WTC11 (cell line): Measurements from ENCODE around the gene PLA2G2D. TPM values are rescaled to one million over a fixed set of nuclear protein-coding genes. Genes with fewer than 3 reads are reported as not detected.
A peak's percentile ranks its signal among the peaks of the same experiment; 100 is the strongest.

ENCODE experiments used
- ATAC-seq: fragments of 200-7000 bp; cut with Tn5 transposase; 2 replicates; pipeline ENCODE4 v1.10.0; 2021; ENCODE audit warnings: mild to moderate bottlenecking, moderate library complexity
- CTCF ChIA-PET: fragments of 300-600 bp; sonication (Branson Sonifier 250); formaldehyde crosslinking; loops from one replicate; lab custom pipeline; 2021; ENCODE audit warnings: antibody characterized with exemption; lab: Charles Lee
- POLR2A ChIA-PET: fragments of 350-600 bp; sonication (Branson Sonifier 250); formaldehyde crosslinking; loops from one replicate; lab custom pipeline; 2021; ENCODE audit warnings: antibody characterized with exemption; lab: Charles Lee
- DNase-seq: peaks from one replicate; pipeline ENCODE4 v3.0.0; 2021; ENCODE audit warnings: low spot score
- H3K27ac Mint-ChIP-seq: 2 replicates; pipeline ENCODE4 v1.8.0; 2021; ENCODE audit warnings: mixed read lengths
- H3K27me3 Mint-ChIP-seq: 2 replicates; pipeline ENCODE4 v1.8.0; 2021; ENCODE audit warnings: low read depth, mild to moderate bottlenecking, moderate library complexity, mixed read lengths
- H3K36me3 Mint-ChIP-seq: 2 replicates; pipeline ENCODE4 v1.8.0; 2021; ENCODE audit warnings: mixed read lengths
- H3K4me1 Mint-ChIP-seq: 2 replicates; pipeline ENCODE4 v1.8.0; 2022; ENCODE audit warnings: mixed read lengths
- H3K4me3 Mint-ChIP-seq: 2 replicates; pipeline ENCODE4 v1.8.0; 2021; ENCODE audit warnings: mild to moderate bottlenecking, moderate library complexity, mixed read lengths
- H3K9me3 Mint-ChIP-seq: 2 replicates; pipeline ENCODE4 v1.8.0; 2021; ENCODE audit warnings: mixed read lengths
- CREB1 ChIP-seq: sonication (generic); formaldehyde crosslinking; IDR thresholded peaks from 2 replicates; pipeline ENCODE4 v1.8.0; 2023; ENCODE audit warnings: mild to moderate bottlenecking, missing genetic modification reagents
- ESRRA ChIP-seq: sonication (generic); formaldehyde crosslinking; IDR thresholded peaks from 2 replicates; pipeline ENCODE4 v1.8.1; 2022; ENCODE audit warnings: mild to moderate bottlenecking, missing genetic modification reagents, borderline replicate concordance
- FOXK1 ChIP-seq: sonication (generic); formaldehyde crosslinking; IDR thresholded peaks from 2 replicates; pipeline ENCODE4 v1.8.0; 2022; ENCODE audit warnings: mild to moderate bottlenecking, moderate library complexity, missing genetic modification reagents
- FOXP1 ChIP-seq: sonication (generic); formaldehyde crosslinking; IDR thresholded peaks from 2 replicates; pipeline ENCODE4 v1.8.0; 2022; ENCODE audit warnings: missing genetic modification reagents, mild to moderate bottlenecking, moderate library complexity, borderline replicate concordance
- MXD4 ChIP-seq: fragments of 250-450 bp; sonication (Bioruptor Pico); IDR thresholded peaks from 2 replicates; pipeline ENCODE4 v1.8.0; 2021; ENCODE audit warnings: mild to moderate bottlenecking, moderate library complexity, borderline replicate concordance
- NR1H2 ChIP-seq: sonication (generic); formaldehyde crosslinking; IDR thresholded peaks from 2 replicates; pipeline ENCODE4 v1.9.0; 2021; ENCODE audit warnings: mild to moderate bottlenecking, moderate library complexity, missing genetic modification reagents
- NR3C1 ChIP-seq: sonication (generic); formaldehyde crosslinking; conservative IDR thresholded peaks from 2 replicates; pipeline ENCODE4 v1.8.1; 2023; ENCODE audit warnings: low read depth, mild to moderate bottlenecking, missing genetic modification reagents
- SOX15 ChIP-seq: fragments of 250-450 bp; sonication (Bioruptor Pico); IDR thresholded peaks from 2 replicates; pipeline ENCODE4 v1.9.0; 2021; ENCODE audit warnings: mild to moderate bottlenecking
- TEAD4 ChIP-seq: sonication (generic); formaldehyde crosslinking; IDR thresholded peaks from 2 replicates; pipeline ENCODE4 v1.8.0; 2022; ENCODE audit warnings: mild to moderate bottlenecking, missing genetic modification reagents
- ZNF121 ChIP-seq: sonication (generic); formaldehyde crosslinking; IDR thresholded peaks from 2 replicates; pipeline ENCODE4 v1.8.0; 2023; ENCODE audit warnings: missing genetic modification reagents
- ZNF138 ChIP-seq: sonication (generic); formaldehyde crosslinking; conservative IDR thresholded peaks from 2 replicates; pipeline ENCODE4 v1.8.1; 2022; ENCODE audit warnings: mild to moderate bottlenecking, moderate library complexity, missing genetic modification reagents
- ZNF232 ChIP-seq: sonication (generic); formaldehyde crosslinking; IDR thresholded peaks from 2 replicates; pipeline ENCODE4 v1.8.0; 2022; ENCODE audit warnings: mild to moderate bottlenecking, missing genetic modification reagents
- ZNF396 ChIP-seq: fragments of 250-450 bp; sonication (Bioruptor Pico); IDR thresholded peaks from 2 replicates; pipeline ENCODE4 v1.8.0; 2021; ENCODE audit warnings: mild to moderate bottlenecking, moderate library complexity, borderline replicate concordance
- total RNA-seq: library from RNA; stranded (reverse); gene quantifications from 3 replicates; pipeline ENCODE4 v1.2.3, GENCODE V29; 2021
- TF ChIP-seq, protein P1 (sequence below): sonication (generic); formaldehyde crosslinking; IDR thresholded peaks from 2 replicates; pipeline ENCODE4 v1.8.0; 2023; ENCODE audit warnings: missing genetic modification reagents
- TF ChIP-seq, protein P2 (sequence below): sonication (generic); formaldehyde crosslinking; IDR thresholded peaks from 2 replicates; pipeline ENCODE4 v1.8.0; 2023; ENCODE audit warnings: mild to moderate bottlenecking, missing genetic modification reagents
- TF ChIP-seq, protein P3 (sequence below): fragments of 250-450 bp; sonication (Bioruptor Pico); IDR thresholded peaks from 2 replicates; pipeline ENCODE4 v1.9.0; 2021; ENCODE audit warnings: moderate library complexity, mild to moderate bottlenecking, inconsistent platforms, borderline replicate concordance
- TF ChIP-seq, protein P4 (sequence below): sonication (generic); formaldehyde crosslinking; IDR thresholded peaks from 2 replicates; pipeline ENCODE4 v1.8.1; 2022; ENCODE audit warnings: low read depth, missing genetic modification reagents, borderline replicate concordance

The PLA2G2D gene
- total RNA-seq, 1 experiment from 2014 or later: not detected

DNA sequence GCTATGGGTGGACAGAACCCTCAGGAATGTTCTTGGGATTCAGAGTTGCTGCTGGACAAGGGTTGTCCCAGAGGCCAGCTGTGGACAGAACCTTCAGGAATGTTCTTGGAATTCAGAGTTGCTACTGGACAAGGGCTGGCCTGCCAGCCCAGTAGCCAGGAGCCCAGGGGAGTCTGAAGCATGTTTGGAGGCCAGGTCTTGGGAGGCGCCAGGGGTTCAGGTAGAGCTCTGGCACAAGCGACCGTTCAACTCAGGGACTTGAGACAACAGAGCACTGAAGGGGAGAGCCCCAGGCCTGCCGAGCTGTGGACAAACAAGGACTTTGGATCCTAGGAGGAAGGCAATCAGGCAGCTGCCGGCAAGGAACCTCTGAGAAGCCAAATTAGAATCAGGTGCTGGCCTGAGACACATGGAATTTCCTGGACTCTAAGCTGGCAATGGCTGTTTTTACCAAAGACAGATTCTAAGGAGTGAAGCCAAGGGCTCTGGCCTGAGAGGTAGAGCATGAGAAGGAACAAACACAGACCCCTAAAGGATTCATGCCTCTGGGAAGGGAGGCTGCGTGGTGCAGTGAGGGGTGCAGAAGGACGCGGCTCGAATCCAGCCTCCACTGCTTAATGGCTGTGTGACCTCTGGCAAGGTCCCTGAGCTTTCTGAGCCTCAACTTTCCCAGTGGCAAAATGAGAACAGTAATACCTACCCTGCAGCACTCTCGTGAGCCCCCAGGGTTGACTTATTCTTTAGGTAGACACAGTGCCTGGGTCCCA is 36.0 kb downstream of the PLA2G2D start (continued):
- TF ChIP-seq, protein P1, sequence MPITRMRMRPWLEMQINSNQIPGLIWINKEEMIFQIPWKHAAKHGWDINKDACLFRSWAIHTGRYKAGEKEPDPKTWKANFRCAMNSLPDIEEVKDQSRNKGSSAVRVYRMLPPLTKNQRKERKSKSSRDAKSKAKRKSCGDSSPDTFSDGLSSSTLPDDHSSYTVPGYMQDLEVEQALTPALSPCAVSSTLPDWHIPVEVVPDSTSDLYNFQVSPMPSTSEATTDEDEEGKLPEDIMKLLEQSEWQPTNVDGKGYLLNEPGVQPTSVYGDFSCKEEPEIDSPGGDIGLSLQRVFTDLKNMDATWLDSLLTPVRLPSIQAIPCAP (CRISPR knock-in tag): no peak
- TF ChIP-seq, all 79 proteins: peak for 0

DNA sequence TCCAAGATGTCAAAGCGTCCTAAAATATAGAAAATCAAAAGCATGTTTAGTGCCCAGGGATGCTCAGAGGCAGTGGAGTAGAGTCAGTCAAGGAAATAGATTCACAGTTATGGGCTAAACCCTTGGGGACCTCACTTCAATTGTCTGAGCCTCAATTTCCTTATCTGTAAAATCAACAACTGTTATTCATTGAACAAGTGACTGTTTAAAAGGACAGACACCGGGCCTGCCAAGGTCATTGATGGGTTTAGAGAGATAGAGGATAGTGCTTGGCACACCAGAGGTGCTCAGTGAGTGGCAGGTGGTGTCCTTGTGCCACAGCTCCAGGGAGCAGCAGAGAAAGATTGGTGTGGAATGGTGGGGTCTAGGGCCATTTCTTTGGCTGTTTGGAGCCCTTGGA is 36.6 kb downstream of the PLA2G2D start:
- H3K9me3 Mint-ChIP-seq: 0 out of 2 replicates have a peak, but pooled peaks cover 4% of the 10 kb centered on the region
- DNase-seq (no peak), ATAC-seq (no peak)
- H3K4me3 Mint-ChIP-seq: no peak overlapping the region
- peaks cover 14% of the 10 kb centered on the region for H3K4me1 Mint-ChIP-seq
- peak overlapping the region; percentile 63; the same call in 1 of the 2 replicates for H3K27ac Mint-ChIP-seq
- ChIA-PET POLR2A (no interaction called here), CTCF (no interaction called here)
- H3K36me3 Mint-ChIP-seq: no peaks in the 10 kb centered on the region
- TF ChIP-seq, protein P2, sequence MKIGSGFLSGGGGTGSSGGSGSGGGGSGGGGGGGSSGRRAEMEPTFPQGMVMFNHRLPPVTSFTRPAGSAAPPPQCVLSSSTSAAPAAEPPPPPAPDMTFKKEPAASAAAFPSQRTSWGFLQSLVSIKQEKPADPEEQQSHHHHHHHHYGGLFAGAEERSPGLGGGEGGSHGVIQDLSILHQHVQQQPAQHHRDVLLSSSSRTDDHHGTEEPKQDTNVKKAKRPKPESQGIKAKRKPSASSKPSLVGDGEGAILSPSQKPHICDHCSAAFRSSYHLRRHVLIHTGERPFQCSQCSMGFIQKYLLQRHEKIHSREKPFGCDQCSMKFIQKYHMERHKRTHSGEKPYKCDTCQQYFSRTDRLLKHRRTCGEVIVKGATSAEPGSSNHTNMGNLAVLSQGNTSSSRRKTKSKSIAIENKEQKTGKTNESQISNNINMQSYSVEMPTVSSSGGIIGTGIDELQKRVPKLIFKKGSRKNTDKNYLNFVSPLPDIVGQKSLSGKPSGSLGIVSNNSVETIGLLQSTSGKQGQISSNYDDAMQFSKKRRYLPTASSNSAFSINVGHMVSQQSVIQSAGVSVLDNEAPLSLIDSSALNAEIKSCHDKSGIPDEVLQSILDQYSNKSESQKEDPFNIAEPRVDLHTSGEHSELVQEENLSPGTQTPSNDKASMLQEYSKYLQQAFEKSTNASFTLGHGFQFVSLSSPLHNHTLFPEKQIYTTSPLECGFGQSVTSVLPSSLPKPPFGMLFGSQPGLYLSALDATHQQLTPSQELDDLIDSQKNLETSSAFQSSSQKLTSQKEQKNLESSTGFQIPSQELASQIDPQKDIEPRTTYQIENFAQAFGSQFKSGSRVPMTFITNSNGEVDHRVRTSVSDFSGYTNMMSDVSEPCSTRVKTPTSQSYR (CRISPR knock-in tag): no peak
- TF ChIP-seq FOXP1 (CRISPR knock-in tag) (no peak), SOX15 (no peak), ZNF396 (CRISPR knock-in tag) (no peak), FOXK1 (CRISPR knock-in tag) (no peak), ZNF232 (CRISPR knock-in tag) (no peak), NR1H2 (no peak), ZNF138 (CRISPR knock-in tag) (no peak)
- TF ChIP-seq, protein P3, sequence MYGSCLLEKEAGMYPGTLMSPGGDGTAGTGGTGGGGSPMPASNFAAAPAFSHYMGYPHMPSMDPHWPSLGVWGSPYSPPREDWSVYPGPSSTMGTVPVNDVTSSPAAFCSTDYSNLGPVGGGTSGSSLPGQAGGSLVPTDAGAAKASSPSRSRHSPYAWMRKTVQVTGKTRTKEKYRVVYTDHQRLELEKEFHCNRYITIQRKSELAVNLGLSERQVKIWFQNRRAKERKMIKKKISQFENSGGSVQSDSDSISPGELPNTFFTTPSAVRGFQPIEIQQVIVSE (CRISPR knock-in tag): no peak
- TF ChIP-seq, protein P4, sequence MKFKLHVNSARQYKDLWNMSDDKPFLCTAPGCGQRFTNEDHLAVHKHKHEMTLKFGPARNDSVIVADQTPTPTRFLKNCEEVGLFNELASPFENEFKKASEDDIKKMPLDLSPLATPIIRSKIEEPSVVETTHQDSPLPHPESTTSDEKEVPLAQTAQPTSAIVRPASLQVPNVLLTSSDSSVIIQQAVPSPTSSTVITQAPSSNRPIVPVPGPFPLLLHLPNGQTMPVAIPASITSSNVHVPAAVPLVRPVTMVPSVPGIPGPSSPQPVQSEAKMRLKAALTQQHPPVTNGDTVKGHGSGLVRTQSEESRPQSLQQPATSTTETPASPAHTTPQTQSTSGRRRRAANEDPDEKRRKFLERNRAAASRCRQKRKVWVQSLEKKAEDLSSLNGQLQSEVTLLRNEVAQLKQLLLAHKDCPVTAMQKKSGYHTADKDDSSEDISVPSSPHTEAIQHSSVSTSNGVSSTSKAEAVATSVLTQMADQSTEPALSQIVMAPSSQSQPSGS (CRISPR knock-in tag): no peak
- H3K27me3 Mint-ChIP-seq: peaks cover 5% of the 10 kb centered on the region; the same call in 1 of the 2 replicates

DNA sequence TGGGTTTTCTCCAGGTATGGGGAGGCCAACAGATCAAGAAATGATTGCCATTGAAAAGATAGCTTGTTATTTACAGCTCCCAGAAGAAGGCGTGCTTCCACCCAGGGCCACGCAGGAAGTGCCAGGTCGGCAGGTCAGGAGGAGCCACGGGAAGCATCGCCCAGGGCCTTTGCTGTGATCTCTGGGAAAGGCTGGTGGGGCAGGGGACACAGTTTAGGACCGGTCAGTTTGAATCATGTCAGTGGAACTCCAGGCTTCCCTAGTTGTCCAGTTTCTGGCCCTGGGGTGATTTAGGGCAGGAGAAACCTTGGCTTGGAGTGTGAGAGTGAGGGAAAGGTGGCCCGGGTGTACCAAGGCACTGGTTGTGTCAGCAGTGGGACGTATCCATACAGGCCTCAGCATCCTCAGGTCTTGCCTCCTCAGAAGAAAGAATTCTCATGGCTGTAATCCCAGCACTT is 38.0 kb downstream of the PLA2G2D start:
- Mint-ChIP-seq H3K27ac (no peak overlapping the region), H3K4me1 (peaks cover 16% of the 10 kb centered on the region), H3K27me3 (peaks cover 7% of the 10 kb centered on the region; the same call in 1 of the 2 replicates), H3K9me3 (peaks cover 8% of the 10 kb centered on the region; the same call in 1 of the 2 replicates), H3K36me3 (no peaks in the 10 kb centered on the region), H3K4me3 (no peak overlapping the region)
- DNase-seq (no peak), ATAC-seq (no peak)
- TF ChIP-seq ZNF121 (CRISPR knock-in tag): no peak
- no peak for TF ChIP-seq ESRRA (CRISPR knock-in tag)
- TF ChIP-seq, protein P2 (CRISPR knock-in tag): no peak
- no peak for TF ChIP-seq TEAD4
- no peak for TF ChIP-seq CREB1
- no peak for TF ChIP-seq MXD4 (CRISPR knock-in tag)
- TF ChIP-seq NR3C1 (CRISPR knock-in tag): no peak
- ChIA-PET CTCF (interaction anchor here (1.2 to 1.3 kb wide), 2 partner anchors 72 to 377 kb away, joined by 3 read pairs; no protein-coding TSS in a partner anchor), POLR2A (no interaction called here)
